ENCODE results near the gene EIF4E1B.

DNA sequence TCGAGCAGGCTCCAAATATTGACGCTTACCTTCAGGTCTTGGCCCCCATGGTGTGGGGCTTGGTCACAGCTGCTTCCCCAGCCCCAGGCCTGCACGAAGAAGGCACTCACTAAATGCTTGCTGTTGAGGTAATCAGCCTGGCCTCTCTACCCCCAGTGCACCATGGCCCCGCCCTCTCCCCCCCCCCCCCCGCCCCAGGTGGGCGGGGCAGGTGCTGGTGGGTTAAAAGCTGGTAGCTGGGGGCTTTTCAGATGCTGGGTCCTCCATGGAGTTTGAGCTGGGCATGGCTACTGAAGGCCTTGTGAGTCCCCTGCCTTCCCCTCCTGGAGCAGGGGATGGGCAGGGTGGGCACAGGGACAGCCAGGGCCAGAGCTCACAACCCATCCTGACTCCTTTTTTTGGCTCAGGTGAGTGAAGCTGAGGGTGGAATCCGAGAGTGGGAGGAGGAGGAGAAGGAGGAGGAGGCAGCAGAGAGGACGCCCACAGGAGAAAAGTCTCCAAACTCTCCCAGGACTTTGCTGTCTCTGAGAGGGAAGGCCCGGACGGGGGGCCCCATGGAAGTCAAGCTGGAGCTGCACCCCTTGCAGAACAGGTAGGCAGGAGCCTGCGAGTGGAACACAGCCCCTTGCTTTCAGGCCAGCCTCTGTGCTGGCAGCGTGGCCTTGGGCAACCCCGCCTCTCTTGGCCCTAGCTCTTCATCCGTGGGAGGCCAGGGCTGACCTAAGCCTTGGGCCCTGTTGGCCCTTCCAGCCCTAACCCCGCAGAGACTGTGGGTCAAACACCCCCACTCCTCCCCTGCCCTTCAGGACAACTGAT lies 12.4 kb downstream of the EIF4E1B start:
- TF ChIP-seq CTCF (IDR thresholded peaks at IDR 0.05 in 8 of 11, conservative IDR thresholded peaks at IDR 0.05 in 3 of 11) (no peak), POLR2A (IDR thresholded peaks at IDR 0.05) (no peak), POLR2AphosphoS5 (IDR thresholded peaks at IDR 0.05) (no peak)

Measured in spleen (tissue), 7 donors.